HG03045 (cell line): ENCODE results near the gene ZNF750.
"Not testable (repeated sequence)": the region's sequence is repeated elsewhere in the genome, so short reads cannot be mapped to it uniquely, and the experiment has no call there.

ENCODE experiments used
- ATAC-seq: cut with Tn5 transposase; IDR thresholded peaks from one replicate; pipeline ENCODE4 v1.9.1; 2021; ENCODE audit warnings: mild to moderate bottlenecking, moderate library complexity; ENCODE audit not compliant: unreplicated experiment

Gene ZNF750

GRCh38 chr17:82798752-82799151 lies 41.1 kb downstream of the ZNF750 start:
- ATAC-seq: no peak

- ATAC-seq: no peak
These were observed 42.8 kb downstream of the ZNF750 start for GRCh38 chr17:82797061-82797460.

- no peak for ATAC-seq
These were observed 44.2 kb downstream of the ZNF750 start for GRCh38 chr17:82795615-82796014.

- ATAC-seq: no peak
These were observed 44.9 kb downstream of the ZNF750 start for GRCh38 chr17:82794781-82795482.

- no peak for ATAC-seq
These were observed 45.7 kb downstream of the ZNF750 start for GRCh38 chr17:82793974-82794630.

GRCh38 chr17:82791532-82791931 lies 48.3 kb downstream of the ZNF750 start:
- no peak for ATAC-seq

GRCh38 chr17:82790391-82790790 lies 49.4 kb downstream of the ZNF750 start:
- no peak for ATAC-seq

- no peak for ATAC-seq
These were observed 50.0 kb downstream of the ZNF750 start for GRCh38 chr17:82789806-82790205.

GRCh38 chr17:82789051-82789592 lies 50.7 kb downstream of the ZNF750 start:
- ATAC-seq: no peak

- no peak for ATAC-seq
These were observed 51.4 kb downstream of the ZNF750 start for GRCh38 chr17:82788206-82789001.

GRCh38 chr17:82787081-82787848 lies 52.6 kb downstream of the ZNF750 start:
- no peak for ATAC-seq

GRCh38 chr17:82786427-82786826 lies 53.4 kb downstream of the ZNF750 start:
- ATAC-seq: no peak

GRCh38 chr17:82785581-82785980 lies 54.2 kb downstream of the ZNF750 start:
- ATAC-seq: not testable (repeated sequence)

- ATAC-seq: no peak
These were observed 56.3 kb downstream of the ZNF750 start for GRCh38 chr17:82783498-82783897.

GRCh38 chr17:82782657-82783207 lies 57.1 kb downstream of the ZNF750 start:
- ATAC-seq: no peak

- ATAC-seq: peak; percentile 62
These were observed 57.9 kb downstream of the ZNF750 start for GRCh38 chr17:82781894-82782274.

- no peak for ATAC-seq
These were observed 58.6 kb downstream of the ZNF750 start for GRCh38 chr17:82780971-82781893.

- no peak for ATAC-seq
These were observed 59.6 kb downstream of the ZNF750 start for GRCh38 chr17:82780195-82780594.

GRCh38 chr17:82779541-82779940 lies 60.3 kb downstream of the ZNF750 start:
- ATAC-seq: no peak
